GM19351 (cell line): ENCODE data around the gene KHSRP.
A peak's percentile ranks its signal among the peaks of the same experiment; 100 is the strongest.

Experiments
- ATAC-seq: cut with Tn5 transposase; IDR thresholded peaks from one replicate; pipeline ENCODE4 v1.9.1; 2021; ENCODE audit warnings: mild to moderate bottlenecking, moderate library complexity; ENCODE audit not compliant: unreplicated experiment

Gene KHSRP

GRCh38 chr19:6393074-6393982 is 31.3 kb downstream of the KHSRP start, which contains the start of gene GTF2F1:
GTF2F1 (minus strand) TSS chr19:6393164; CDS start chr19:6392995, 169 bp downstream.
- peak; percentile 86 for ATAC-seq

DNA sequence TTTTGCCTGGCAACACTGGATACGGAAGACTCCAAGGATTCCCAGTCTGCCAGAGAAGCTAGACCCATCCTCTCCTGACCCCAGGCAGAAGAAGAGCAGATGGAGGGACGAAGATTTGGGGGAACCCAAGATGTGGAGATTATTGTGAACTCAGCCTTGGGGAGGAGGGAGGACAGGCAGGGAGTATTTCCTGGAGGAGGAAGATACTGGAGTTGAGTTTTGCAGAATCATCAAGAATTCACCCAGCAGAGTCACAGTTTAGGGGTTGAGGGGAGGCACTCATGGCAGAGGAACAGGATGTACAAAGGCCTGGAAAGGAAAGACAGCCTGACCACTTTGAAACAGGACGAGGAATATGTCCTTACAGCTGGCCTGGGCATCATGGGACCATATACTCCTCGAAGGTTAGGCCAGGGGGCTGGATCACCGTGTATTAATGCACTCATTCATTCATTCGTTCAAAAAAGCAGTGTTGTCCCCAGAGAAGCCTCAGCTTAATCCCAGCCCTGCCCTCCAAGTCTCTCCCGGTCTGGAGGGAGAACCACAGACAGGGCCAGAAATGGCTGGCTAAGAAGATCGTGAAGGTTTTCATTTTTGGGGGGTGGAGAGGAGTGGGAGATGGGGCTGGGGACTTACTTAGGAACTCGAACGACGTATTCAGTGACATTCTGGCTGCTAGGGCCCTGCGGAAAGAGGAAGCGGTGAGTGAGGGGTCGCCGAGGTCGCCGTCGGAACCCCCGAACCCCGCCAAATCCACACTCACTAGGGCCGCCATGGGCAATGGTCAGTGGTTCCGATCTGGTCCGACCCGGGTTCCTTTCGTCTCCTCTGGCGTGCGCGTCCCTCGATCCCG is 32.2 kb downstream of the KHSRP start:
- ATAC-seq: no peak

DNA sequence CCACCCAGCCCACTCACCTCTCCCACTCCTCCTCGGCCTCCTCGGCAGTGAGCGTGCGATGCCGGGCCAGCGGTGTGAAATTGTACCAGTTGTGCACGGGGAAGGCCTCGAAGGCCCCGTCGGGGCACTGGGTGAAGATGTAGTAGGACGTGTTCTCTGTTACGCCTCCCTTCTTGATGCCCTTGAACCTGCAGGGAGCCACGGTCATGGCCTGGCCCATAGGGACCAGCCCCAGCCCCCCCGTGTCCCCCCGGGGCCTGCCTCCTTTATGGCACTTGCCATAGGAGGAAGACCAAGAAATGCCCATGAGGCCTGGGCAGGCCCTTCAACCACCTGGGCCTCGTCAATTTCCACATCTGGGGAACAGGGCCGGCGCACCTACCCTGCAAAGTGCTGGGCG is 37.2 kb downstream of the KHSRP start:
- ATAC-seq: no peak

GRCh38 chr19:6384381-6384780 is 40.2 kb downstream of the KHSRP start:
- no peak for ATAC-seq

DNA sequence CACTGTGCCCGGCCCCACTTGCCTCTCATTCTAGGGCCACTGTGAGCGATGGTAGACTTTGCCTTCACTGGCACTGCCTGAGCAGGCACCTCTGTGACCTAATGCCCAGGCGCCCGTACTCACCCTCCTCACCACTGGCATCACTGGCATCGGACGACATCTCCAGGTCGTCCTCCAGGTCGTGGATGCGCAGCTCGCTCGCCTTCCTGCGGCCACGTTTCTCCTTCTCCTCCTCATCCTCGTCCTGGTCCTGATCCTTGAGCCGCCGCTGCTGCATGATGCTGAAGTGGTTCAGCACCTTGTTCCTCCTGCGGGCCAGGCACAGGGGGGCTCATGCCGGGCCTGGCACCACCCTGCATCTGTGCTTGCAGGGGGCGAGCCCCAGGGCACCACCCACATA is 41.4 kb downstream of the KHSRP start:
- ATAC-seq: no peak

GRCh38 chr19:6381030-6381750 is 43.4 kb downstream of the KHSRP start:
- ATAC-seq: no peak

- ATAC-seq: no peak
These were observed 44.9 kb downstream of the KHSRP start for GRCh38 chr19:6379744-6380143.

- ATAC-seq: no peak
These were observed 46.1 kb downstream of the KHSRP start for GRCh38 chr19:6378486-6378885.

GRCh38 chr19:6378041-6378440 is 46.6 kb downstream of the KHSRP start:
- no peak for ATAC-seq

- ATAC-seq: no peak
These were observed 48.0 kb downstream of the KHSRP start for GRCh38 chr19:6376512-6377190.

- ATAC-seq: no peak
These were observed 49.1 kb downstream of the KHSRP start, which contains the start of gene PSPN for GRCh38 chr19:6375411-6376010. PSPN (minus strand) TSS chr19:6375933; CDS start chr19:6375849, 84 bp downstream.

DNA sequence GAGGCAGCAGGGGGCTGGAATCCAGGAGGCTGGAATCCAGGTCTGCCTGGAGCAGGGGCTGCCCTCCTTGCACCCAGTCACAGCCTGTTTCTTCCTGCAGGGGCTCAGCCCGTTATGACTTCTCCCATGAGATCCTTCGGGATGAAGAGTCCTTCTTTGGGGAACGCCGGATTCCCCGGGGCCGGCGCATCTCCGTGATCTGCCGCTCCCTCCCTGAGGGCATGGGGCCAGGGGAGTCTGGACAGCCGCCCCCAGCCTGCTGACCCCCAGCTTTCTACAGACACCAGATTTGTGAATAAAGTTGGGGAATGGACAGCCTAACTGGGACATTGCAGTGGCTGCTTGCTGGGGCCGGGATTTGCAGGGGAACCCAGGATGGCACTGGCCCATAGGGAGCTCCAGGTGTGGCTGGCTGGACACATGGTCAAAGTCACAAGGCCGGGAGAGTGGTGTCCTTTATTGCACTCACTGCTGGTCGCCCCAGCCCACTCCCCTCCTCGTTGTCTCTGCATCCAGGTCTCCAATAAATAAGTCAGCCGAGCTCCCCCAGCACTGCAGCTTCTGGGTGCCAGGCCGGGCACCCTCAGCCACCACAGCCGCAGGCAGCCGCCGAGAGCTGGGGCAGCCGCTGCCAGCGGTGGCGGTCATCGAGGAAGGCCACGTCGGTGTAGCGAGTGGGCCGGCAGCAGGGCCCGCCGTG is 49.8 kb downstream of the KHSRP start:
- no peak for ATAC-seq

DNA sequence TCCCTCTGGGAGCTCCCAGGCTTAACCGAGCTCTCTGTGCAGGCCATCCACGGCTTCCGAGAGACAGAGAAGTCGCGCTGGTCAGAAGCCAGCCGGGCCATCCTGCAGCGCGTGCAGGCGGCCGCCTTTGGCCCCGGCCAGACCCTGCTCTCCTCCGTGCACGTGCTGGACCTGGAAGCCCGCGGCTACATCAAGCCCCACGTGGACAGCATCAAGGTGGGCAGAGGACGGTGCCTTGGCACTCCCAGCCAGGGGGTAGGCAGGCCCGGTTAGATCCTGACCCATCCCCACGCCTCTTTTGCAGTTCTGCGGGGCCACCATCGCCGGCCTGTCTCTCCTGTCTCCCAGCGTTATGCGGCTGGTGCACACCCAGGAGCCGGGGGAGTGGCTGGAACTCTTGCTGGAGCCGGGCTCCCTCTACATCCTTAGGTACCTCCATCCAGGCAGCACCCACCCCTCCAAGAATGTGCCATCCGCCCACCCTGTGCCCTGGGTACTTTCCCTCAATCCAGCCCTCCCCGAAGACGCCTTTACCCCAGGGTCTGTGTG is 50.4 kb downstream of the KHSRP start:
- no peak for ATAC-seq

GRCh38 chr19:6373813-6374108 is 50.9 kb downstream of the KHSRP start:
- ATAC-seq: no peak

- ATAC-seq: peak; percentile 53
These were observed 51.4 kb downstream of the KHSRP start for GRCh38 chr19:6373096-6373812.

GRCh38 chr19:6372594-6373095 is 52.0 kb downstream of the KHSRP start, which contains the start of gene ALKBH7:
ALKBH7 (plus strand) TSS chr19:6372794; CDS start chr19:6372821, 27 bp downstream.
- ATAC-seq: peak; percentile 79

GRCh38 chr19:6364353-6364752 is 60.3 kb downstream of the KHSRP start:
- ATAC-seq: no peak
